ENCODE data around the gene ANKRD61.
A peak's percentile ranks its signal among the peaks of the same experiment; 100 is the strongest.
"Not testable (repeated sequence)": the region's sequence is repeated elsewhere in the genome, so short reads cannot be mapped to it uniquely, and the experiment has no call there.

Gene ANKRD61

GRCh38 chr7:6030988-6031387 is at the start of gene ANKRD61:
Gene ANKRD61, plus strand, starts transcription at chr7:6031376. Its CDS starts 0 bp downstream, at chr7:6031376.
- no peak within 1 kb of the TSS for H3K4me3 Mint-ChIP-seq

DNA sequence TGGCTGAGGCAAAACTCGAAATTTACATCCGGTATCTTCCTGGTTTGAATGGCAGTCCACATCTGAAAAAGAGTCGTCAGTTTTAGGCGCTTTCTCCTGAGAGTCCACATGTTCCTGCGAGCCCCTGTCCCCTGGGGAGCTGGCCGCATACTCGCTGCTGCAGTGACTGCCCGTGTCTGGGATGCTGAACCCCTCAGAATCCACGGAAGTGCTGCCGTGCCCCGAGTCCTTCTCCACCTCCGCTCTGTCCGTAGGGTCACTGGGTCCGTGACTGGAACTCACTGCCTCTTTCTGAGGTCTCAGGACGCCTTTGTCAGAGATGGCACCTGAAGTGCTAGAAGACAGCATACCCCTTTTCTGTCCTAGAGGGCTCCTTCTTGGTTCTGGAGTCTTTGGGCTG is 44.1 kb upstream of the ANKRD61 start:
- DNase-seq, H3K27ac Mint-ChIP-seq, H3K9me3 Mint-ChIP-seq, H3K4me1 Mint-ChIP-seq, H3K4me3 Mint-ChIP-seq, H3K27me3 Mint-ChIP-seq, CTCF ChIA-PET: not testable (repeated sequence)
- H3K36me3 Mint-ChIP-seq, result peaks cover 17% of the 10 kb centered on the region

More at GRCh38 chr7:6030988-6031387, at the start of gene ANKRD61:
- Mint-ChIP-seq H3K4me1 (peaks cover 20% of the 10 kb centered on the region), H3K36me3 (peaks cover 69% of the 10 kb centered on the region), H3K27me3 (no peaks in the 10 kb centered on the region), H3K9me3 (no peaks in the 10 kb centered on the region), H3K27ac (peak within 1 kb of the TSS; percentile 65)
- CTCF ChIA-PET, result no interaction called here
- no peak for DNase-seq

- H3K4me1 Mint-ChIP-seq, result no peaks in the 10 kb centered on the region
- CTCF ChIA-PET, result interaction anchor here (0.6 to 4.3 kb wide), 11 partner anchors 9 to 861 kb away, joined by 3 to 28 read pairs (median 5); no protein-coding TSS in a partner anchor
These were observed 33.9 kb upstream of the ANKRD61 start for GRCh38 chr7:5997210-5997808.

GRCh38 chr7:6007386-6007785 is 23.8 kb upstream of the ANKRD61 start:
- no peaks in the 10 kb centered on the region for H3K27me3 Mint-ChIP-seq
- peaks cover 41% of the 10 kb centered on the region for H3K4me1 Mint-ChIP-seq
- peak overlapping the region; percentile 8 for H3K27ac Mint-ChIP-seq
- H3K36me3 Mint-ChIP-seq, result peaks cover 14% of the 10 kb centered on the region
- no peak for DNase-seq
- peak overlapping the region; percentile 59 for H3K4me3 Mint-ChIP-seq
- H3K9me3 Mint-ChIP-seq, result no peaks in the 10 kb centered on the region
- CTCF ChIA-PET, result interaction anchor here (1.1 kb wide), 1 partner anchor 11 kb away, joined by 3 read pairs; no protein-coding TSS in a partner anchor

More at GRCh38 chr7:5997210-5997808, 33.9 kb upstream of the ANKRD61 start:
- H3K4me3 Mint-ChIP-seq, result no peak overlapping the region
- H3K27ac Mint-ChIP-seq, result no peak overlapping the region
- no peaks in the 10 kb centered on the region for H3K9me3 Mint-ChIP-seq
- no peaks in the 10 kb centered on the region for H3K27me3 Mint-ChIP-seq
- H3K36me3 Mint-ChIP-seq, result peaks cover 29% of the 10 kb centered on the region
- DNase-seq, result peak; percentile 64

- not testable (repeated sequence) for DNase-seq, H3K27me3 Mint-ChIP-seq, H3K9me3 Mint-ChIP-seq
- CTCF ChIA-PET, result interaction anchor here (0.6 to 1.1 kb wide), 3 partner anchors 11 to 104 kb away, joined by 3 read pairs; no protein-coding TSS in a partner anchor
- Mint-ChIP-seq H3K27ac (peak overlapping the region; percentile 64), H3K4me1 (peaks cover 47% of the 10 kb centered on the region), H3K36me3 (peaks cover 15% of the 10 kb centered on the region), H3K4me3 (peak overlapping the region; percentile 93)
These were observed 23.2 kb upstream of the ANKRD61 start for GRCh38 chr7:6007835-6008590.

DNA sequence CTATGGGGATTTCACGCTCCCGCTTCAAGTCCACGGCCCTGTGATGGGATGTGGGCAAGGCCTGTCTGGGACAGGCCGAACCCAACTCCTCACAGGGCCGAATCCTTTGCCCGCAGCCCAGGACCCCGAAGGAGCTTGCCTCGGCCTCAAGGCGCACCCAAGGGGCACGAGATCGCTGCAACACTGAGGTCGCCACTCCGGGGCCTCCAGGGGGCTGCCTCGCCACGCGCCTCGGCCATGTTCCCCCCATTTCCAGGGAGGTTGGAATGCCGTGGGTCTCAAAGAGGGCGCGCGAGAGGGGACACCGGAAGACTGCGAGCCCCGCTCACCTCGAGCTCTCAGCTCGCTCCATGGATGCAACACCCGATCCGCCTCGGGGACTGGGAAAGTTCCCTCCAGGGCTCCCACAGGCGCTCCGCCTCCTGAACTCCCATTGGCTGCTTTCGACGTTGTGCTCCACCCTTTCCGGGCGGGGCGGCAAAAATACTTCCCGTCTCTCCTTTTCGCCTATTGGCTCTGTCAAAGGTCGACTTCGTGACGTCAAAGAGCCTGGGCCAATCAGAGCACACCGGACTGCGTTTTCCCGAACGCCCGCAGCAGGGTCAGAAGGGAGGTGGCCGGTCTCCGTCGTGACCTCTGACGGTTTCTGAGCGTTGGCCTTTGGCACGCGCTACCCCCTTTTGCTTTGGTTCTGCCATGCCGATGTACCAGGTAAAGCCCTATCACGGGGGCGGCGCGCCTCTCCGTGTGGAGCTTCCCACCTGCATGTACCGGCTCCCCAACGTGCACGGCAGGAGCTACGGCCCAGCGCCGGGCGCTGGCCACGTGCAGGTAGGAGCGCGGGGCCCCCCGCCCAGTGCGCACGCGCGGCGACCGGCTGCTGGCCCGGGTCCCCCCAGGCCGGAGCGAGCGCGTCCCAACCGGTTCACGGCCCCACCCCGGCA is 22.2 kb upstream of the ANKRD61 start, which contains the start of the genes AIMP2 and PMS2:
Gene AIMP2 (plus strand): TSS at position 605 of the 944 bp plus-strand sequence. CDS start 92 bp downstream, at position 697.
Gene PMS2 (minus strand): TSS at position 382 of the 944 bp plus-strand sequence. CDS start 30 bp downstream, at position 352.
- peak; percentile 99 for DNase-seq
- H3K9me3 Mint-ChIP-seq, result no peaks in the 10 kb centered on the region
- peaks cover 11% of the 10 kb centered on the region for H3K36me3 Mint-ChIP-seq
- peak within 1 kb of the TSS; percentile 96 for H3K27ac Mint-ChIP-seq
- peaks cover 47% of the 10 kb centered on the region for H3K4me1 Mint-ChIP-seq
- H3K27me3 Mint-ChIP-seq, result no peaks in the 10 kb centered on the region
- CTCF ChIA-PET, result interaction anchor here (0.9 kb wide), 1 partner anchor 103 kb away, joined by 3 read pairs; no protein-coding TSS in a partner anchor
- peak within 1 kb of the TSS; percentile 93 for H3K4me3 Mint-ChIP-seq

DNA sequence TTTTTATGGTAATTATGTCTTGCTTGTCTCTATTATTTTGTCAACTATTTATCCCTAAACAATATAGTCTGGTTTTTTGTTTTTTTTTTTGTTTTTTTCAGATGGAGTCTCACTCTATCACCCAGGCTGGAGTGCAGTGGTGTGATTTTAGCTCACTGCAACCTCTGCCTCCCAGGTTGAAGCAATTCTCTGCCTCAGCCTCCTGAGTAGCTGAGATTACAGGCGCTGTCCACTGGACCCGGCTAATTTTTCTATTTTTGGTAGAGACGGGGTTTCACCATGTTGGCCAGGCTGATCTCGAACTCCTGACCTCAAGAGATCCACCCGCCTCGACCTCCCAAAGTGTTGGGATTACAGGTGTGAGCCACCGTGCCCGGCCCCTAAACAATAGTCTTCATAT is 20.8 kb upstream of the ANKRD61 start:
- H3K4me3 Mint-ChIP-seq, result peak overlapping the region; percentile 93
- H3K27me3 Mint-ChIP-seq, H3K9me3 Mint-ChIP-seq, DNase-seq, CTCF ChIA-PET: not testable (repeated sequence)
- peaks cover 14% of the 10 kb centered on the region for H3K36me3 Mint-ChIP-seq
- peaks cover 47% of the 10 kb centered on the region for H3K4me1 Mint-ChIP-seq
- peak overlapping the region; percentile 83 for H3K27ac Mint-ChIP-seq

DNA sequence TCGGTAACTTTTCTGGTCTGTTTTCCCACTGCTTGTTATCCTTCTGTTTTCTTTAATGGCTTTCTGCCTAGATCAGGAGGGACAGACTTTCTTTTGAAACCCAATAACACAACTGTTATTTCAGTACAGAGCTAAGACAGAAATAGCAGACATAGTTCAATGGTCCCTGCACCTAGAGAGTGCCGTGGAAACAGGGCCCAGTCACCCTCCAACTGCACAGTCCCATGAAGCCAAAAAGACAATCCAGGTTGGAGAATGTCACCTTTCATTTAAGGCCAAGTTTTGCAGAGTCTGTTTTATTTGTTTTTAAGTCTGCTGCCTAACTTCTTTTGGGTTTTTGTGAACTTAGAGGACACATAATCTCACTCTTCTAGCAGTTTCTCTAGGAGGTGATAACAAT is 19.6 kb upstream of the ANKRD61 start:
- H3K27ac Mint-ChIP-seq, result no peak overlapping the region
- H3K9me3 Mint-ChIP-seq, result no peaks in the 10 kb centered on the region
- H3K27me3 Mint-ChIP-seq, result no peaks in the 10 kb centered on the region
- no peak overlapping the region for H3K4me3 Mint-ChIP-seq
- CTCF ChIA-PET, result no interaction called here
- peaks cover 42% of the 10 kb centered on the region for H3K4me1 Mint-ChIP-seq
- peaks cover 16% of the 10 kb centered on the region for H3K36me3 Mint-ChIP-seq
- no peak for DNase-seq

DNA sequence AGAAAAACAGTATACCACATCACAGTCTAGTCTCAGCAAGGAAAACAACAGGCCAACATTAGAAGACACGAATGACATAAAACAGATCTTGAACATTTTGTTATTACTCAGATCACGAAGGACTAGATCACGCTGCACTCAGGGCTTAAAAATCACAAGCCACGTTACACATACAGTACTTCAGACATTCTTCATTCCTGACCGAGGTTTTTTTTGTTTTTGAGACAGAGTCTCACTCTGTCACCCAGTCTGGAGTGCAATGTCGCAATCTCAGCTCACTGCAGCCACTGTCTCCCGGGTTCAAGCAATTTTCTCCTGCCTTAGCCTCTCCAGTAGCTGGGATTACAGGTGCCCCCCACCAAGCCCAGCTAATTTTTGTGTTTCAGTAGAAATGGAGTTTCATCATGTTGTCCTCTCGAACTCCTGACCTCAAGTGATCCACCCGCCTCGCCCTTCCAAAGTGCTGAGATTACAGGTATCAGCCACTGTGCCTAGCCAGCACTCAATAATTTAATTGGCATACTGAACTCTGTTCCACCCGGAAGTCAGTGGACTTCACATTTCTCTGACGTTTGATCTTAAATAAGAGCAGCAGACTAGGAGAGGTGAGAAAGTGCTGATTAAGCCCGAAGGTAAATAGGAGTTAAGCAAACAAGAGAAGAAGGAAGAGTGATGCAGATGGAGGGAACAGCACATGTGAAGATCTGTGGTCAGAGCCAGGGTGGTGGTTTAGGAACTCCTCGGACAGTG is 18.6 kb upstream of the ANKRD61 start:
- CTCF ChIA-PET, result no interaction called here
- Mint-ChIP-seq H3K9me3 (no peaks in the 10 kb centered on the region), H3K4me1 (peaks cover 34% of the 10 kb centered on the region), H3K27me3 (no peaks in the 10 kb centered on the region), H3K27ac (no peak overlapping the region), H3K4me3 (no peak overlapping the region), H3K36me3 (peaks cover 21% of the 10 kb centered on the region)
- DNase-seq, result no peak

DNA sequence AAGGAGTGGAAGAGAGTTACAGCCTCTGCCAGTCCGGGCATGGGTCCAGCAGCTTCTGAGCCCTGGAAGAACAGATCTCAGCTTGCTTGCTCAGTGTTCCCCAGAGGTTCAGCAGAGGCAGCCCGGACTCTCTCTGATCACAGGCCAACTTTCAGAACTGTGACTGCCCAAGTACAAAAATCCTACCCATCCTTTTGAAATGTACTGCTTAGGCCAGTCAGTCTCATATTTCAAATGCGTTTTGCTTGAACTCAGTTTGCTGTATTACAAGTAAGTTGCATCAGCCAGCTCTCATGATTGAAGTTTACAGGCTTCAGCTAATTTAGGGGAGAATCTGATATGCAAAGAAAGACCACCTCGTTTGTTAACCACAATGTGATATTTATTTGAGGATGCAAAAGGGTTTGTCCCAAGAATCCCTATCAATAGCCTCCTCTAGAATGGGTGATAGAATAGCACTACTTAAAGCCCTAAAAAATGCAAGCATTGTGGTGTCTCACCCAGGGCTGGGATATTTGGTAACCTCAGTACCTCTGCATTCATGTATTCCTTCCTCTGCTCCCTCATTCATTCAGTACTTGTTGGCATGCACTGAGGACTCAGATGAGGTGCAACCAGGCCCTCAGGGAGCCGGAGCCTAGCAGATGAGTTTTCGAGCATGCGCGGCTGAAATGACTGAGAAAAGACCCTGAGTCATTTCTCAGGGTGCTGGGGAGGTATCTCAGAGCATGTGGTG is 15.1 kb upstream of the ANKRD61 start:
- Mint-ChIP-seq H3K4me3 (no peak overlapping the region), H3K4me1 (peaks cover 15% of the 10 kb centered on the region), H3K36me3 (peaks cover 37% of the 10 kb centered on the region), H3K27me3 (no peaks in the 10 kb centered on the region), H3K9me3 (no peaks in the 10 kb centered on the region), H3K27ac (peak overlapping the region; percentile 55)
- CTCF ChIA-PET, result no interaction called here
- no peak for DNase-seq

GRCh38 chr7:6016653-6016966 is 14.6 kb upstream of the ANKRD61 start:
- Mint-ChIP-seq H3K27ac (peak overlapping the region; percentile 55), H3K9me3 (no peaks in the 10 kb centered on the region), H3K27me3 (no peaks in the 10 kb centered on the region), H3K4me3 (no peak overlapping the region), H3K4me1 (peaks cover 11% of the 10 kb centered on the region), H3K36me3 (peaks cover 39% of the 10 kb centered on the region)
- CTCF ChIA-PET, result no interaction called here
- DNase-seq, result no peak

DNA sequence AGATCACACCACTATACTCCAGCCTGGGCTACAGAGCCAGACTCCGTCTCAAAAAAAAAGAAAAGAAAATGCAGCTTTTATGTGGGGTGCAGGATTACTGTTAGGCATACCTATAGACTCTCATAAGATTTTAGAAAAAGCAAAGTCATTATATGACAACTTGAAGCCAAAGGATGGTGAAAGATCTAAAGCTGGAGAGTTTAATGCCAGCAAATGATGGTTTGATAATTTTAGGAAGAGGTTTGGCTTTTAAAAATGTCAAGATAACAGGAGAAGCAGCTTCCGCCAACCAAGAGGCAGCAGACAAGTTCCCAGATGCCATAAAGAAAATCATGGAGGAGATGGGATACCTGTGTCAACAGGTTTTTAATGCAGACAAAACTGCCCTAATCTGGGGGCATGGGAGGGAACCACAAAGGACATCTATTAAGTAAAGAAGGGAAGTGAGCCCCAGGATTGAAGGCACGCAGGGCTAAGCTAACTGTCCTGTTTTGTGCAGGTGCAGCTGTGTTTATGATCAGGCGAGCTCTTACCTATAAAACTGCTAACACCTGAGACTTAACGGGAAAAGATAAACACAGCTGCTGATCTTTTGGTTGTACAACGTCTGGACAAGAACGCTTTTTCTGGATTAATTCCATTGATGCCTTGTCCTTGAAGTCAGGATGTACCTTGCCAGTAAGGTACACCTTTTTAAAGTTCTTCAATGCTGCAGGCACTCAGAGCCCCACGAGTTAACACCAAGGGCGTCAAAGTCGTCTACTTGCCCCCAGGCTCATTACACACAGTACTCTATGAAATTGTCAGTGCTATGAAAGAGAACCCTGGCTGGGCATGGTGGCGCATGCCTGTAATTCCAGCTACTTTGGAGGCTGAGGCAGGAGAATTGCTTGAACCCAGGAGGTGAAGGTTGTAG is 10.5 kb upstream of the ANKRD61 start:
- H3K9me3 Mint-ChIP-seq, result no peaks in the 10 kb centered on the region
- no peak overlapping the region for H3K4me3 Mint-ChIP-seq
- H3K27ac Mint-ChIP-seq, result no peak overlapping the region
- H3K4me1 Mint-ChIP-seq, result peaks cover 2% of the 10 kb centered on the region
- no peak for DNase-seq
- peaks cover 59% of the 10 kb centered on the region for H3K36me3 Mint-ChIP-seq
- H3K27me3 Mint-ChIP-seq, result no peaks in the 10 kb centered on the region
- CTCF ChIA-PET, result no interaction called here
